Heart left ventricle (tissue), 13 donors: ENCODE data around the gene TLCD1.

Source experiments
- CTCF ChIP-seq, 12 donors: fragments of 200-600 bp; sonication (generic) in 4 of 12; IDR thresholded peaks; one replicate each; pipeline versions ENCODE4 v1.5.0 to v1.8.0; 2018 to 2022; ENCODE audit warnings: antibody characterized with exemption in 12 of 12, mild to moderate bottlenecking in 5 of 12
- POLR2A ChIP-seq, 2 donors: fragments of 450-650 bp; IDR thresholded peaks; one replicate each; pipeline ENCODE4 v1.6.1; 2017; ENCODE audit warnings: antibody characterized with exemption in 2 of 2, mild to moderate bottlenecking in 2 of 2, moderate library complexity in 2 of 2
- donor health status: ischemic (EF 13 %, LVEDD 7.1; RV severe dilation, severe dysfunction).
- donor health status: DM: no; HTN: yes; CAD: no.
- donor health status: DM: no; HTN: no; CAD: no.
- donor health status: ischemic (EF 25% LVEDD 6.9; RV normal size, moderate dysfunction).
- donor health status: ischemic (EF 25% LVEDD 5.7; RV mildly dilated, moderate dysfunction).
- donor health status: ischemic (EF 35%, LVEDD 5.7; RV mildly dilated, moderate dysfunction).
- donor health status: nonischemic (EF 11% LVEDD 7.7; RV severe dilation, severe dysfunction).
- donor health status: DM: yes; HTN: yes; CAD: no.
- donor health status: PGD.
- donor health status: ischemic (EF 29% LVEDD 5.4; RV normal size, mild dysfunction).
- donor health status: nonischemic (EF 23%, LVEDD 6.1; RV moderate dilation, normal function).

GRCh38 chr17:28682655-28683054 lies 43.4 kb downstream of the TLCD1 start:
- TF ChIP-seq CTCF (IDR thresholded peaks at IDR 0.05) (no peak), POLR2A (IDR thresholded peaks at IDR 0.05) (no peak)
